ENCODE results near the gene CCDC178.
A peak's percentile ranks its signal among the peaks of the same experiment; 100 is the strongest.
"Not testable (repeated sequence)": the region's sequence is repeated elsewhere in the genome, so short reads cannot be mapped to it uniquely, and the experiment has no call there.

The CCDC178 gene

DNA sequence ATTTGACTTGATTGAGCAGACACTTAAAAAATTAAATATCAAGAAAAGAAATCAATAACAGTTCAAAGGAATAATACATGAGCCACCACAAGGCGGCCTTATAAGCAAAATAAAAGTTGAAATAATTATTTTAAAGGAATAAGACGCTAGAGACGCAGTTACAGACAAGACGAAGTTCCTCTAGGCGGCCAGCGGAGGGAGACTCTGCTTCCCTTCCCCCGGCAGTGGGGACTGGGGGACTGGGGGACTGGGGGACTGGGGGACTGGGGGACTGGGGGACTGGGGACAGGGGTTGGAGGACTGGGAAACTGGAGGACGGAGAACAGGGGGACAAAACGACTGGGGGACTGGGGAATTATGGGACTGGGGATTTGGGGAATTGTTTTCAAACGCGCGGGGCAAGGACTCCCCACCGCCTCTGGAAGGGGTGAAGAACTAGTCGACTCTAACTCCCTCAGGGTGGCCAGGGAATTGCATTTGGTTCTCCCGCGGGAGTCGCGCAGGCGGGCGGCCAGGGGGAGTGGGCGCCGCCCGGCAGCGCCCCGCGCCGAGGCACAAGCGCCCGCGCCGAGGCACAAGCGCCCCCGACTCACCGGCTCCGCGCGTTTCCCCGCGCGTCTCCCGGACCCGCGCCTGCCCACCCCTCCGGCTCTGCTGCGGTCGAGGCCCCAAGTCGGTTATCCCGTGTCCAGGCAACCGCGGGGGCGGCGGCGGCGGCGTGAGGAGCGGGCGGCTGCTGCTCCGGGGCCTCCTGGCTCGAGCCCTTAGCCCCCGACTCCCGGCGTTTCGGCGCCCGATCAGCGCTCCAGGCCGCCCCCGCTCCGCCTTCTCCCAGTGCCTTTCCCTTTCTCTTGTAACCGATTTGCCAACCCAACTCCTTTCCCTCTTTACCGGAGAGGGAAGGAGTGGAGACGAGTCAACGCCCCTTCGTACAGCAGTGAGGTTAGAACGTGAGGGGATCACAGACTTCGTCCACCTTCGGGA lies at the start of gene CCDC178:
TSS of gene CCDC178 (minus strand) at position 662 of the 984 bp plus-strand sequence. CDS start 28,633 bp downstream, outside the sequence.
- peak; percentile 82 for DNase-seq

- DNase-seq: no peak
Measured at GRCh38 chr18:33483908-33484307, 43.4 kb upstream of the CCDC178 start.

DNA sequence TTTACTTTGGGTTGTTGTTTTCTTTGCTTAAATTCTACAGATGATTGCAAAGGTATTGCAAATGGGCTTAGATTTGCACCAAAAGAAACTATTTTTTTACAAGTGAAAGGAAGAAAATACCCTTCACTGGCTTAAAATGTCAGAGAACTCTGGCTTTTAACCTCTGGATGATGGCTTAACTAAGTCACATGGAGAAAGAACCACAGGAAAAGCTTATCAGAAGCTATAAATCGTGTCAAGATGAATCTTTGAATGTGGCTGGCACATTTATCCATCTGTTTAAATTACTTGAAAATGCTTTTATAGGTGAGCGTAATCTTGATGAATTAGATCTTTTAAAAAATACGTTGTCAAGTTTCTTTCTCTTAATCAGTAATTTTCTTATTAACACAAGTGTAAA lies 32.0 kb upstream of the CCDC178 start:
- peak; percentile 44 for DNase-seq

- DNase-seq: no peak
Measured at GRCh38 chr18:33470216-33470615, 29.7 kb upstream of the CCDC178 start.

- no peak for DNase-seq
Measured at GRCh38 chr18:33469699-33470098, 29.2 kb upstream of the CCDC178 start.

- no peak for DNase-seq
Measured at GRCh38 chr18:33467531-33467930, 27.0 kb upstream of the CCDC178 start.

DNA sequence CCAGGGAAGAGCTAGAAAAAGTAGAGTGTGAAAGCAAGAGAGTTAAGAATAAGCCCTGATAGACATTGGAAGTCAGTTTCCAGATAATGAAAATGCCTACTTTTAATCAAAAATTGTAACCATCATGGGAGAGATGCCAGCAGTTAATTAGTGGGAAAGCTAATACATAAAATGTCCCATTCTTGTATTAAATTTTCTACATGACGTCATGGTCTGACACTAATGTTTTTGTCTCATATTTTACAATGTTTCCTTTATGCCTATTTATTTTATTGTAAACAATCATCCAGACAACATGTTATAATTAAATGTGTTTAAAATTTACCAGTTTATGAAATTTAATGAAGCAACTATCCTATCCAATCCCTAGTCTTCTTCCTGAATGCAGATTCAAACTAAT lies 26.3 kb upstream of the CCDC178 start:
- no peak for DNase-seq

DNA sequence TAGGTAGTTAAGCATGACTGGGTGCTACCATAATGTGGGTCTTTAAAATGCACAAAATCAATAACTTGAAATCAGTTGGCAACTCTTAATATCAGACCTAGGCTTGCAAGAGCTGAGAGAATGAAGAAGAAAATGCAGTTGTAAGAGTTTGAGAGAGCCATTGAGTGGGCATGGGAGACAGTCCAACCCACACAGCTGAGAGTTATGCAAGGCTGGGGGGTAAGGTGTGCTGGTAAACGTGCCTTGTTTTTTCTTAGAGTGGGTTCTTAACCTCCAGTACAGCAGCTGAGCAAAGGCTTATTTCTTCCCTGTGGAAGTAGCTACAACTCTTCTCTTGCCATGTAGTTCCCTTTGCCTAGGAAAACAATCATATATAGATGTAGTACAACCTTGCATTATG lies 20.2 kb upstream of the CCDC178 start:
- DNase-seq: no peak

DNA sequence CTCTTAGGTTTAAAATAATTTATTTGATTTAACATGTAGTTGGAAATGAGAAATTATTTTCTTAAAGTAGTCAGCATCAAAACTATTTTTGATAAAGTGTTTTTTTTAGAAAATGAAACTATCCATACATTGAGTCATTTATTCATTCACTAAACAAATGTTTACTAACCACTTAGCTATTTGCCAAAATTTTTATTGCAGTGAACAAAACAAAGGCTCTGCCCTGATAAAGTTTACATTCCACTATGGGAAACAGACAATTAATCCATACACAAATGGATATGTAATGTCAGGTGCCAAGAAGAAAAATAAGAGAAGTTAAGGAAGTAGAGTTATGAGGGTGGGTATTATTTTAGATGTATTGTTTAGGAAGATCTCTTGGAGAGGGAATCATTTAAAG lies 19.1 kb upstream of the CCDC178 start:
- DNase-seq: no peak

GRCh38 chr18:33446604-33447003 lies 6.1 kb upstream of the CCDC178 start:
- DNase-seq: no peak

DNA sequence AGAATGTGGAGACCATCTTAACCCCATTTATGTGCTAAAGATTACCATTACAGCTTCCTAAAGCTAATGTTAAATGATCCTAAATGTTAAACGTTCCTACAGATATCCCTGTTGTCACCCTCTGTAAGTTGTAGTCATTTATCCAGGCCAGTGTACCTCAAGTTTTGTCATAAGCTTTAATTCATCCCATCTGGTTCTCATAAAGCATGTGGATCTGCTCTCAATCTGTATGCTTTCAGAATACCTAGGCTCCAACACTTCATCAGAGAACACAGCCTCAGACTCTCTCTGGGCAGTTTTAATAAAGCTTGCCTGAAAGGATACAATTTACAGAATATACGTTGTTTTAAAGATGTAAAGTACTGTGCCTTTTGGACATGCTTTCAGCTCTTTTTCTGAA lies 4.2 kb upstream of the CCDC178 start:
- DNase-seq: peak; percentile 56

- DNase-seq: no peak
Measured at GRCh38 chr18:33432857-33433256, 7.7 kb downstream of the CCDC178 start.

DNA sequence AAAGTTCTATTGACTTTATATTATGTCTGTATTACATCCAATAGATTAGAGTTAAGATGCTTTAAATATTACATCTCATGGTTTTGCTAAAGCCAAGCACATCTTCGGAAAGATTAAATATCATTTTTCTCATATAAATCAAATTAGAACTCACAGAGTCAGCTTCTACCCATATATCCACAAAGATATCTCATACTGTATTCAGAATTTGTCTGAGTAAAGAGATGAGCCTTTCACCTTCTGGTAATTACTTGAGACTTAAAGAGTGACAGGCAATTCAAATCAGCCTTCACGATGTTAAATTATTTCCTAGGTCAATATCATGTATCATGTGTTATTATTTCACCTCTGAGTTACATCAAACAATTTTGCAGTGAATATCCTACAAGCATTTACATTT lies 13.0 kb downstream of the CCDC178 start:
- DNase-seq: no peak

GRCh38 chr18:33424266-33424946 lies 16.1 kb downstream of the CCDC178 start:
- DNase-seq: peak; percentile 44

DNA sequence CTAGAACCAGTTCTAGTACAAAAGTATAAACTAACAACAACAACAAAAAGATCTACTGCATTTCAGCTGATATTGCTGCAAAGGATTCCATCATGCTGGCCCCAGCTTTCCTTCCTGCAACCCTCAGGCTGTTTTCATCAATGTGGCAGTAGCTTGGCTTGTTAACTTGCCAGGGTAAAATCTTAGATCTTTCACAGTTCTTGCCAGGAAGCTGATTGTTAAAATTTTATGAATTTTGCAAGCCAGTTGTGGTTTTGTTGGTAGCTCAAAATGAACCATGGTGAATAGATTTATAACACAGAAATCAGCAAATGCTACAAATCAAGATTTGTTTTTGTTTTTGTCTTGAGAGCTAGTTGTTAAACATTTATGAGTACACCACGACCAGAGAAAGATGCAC lies 19.3 kb downstream of the CCDC178 start:
- no peak for DNase-seq

GRCh38 chr18:33404244-33404873 lies 36.2 kb downstream of the CCDC178 start:
- DNase-seq: no peak

DNA sequence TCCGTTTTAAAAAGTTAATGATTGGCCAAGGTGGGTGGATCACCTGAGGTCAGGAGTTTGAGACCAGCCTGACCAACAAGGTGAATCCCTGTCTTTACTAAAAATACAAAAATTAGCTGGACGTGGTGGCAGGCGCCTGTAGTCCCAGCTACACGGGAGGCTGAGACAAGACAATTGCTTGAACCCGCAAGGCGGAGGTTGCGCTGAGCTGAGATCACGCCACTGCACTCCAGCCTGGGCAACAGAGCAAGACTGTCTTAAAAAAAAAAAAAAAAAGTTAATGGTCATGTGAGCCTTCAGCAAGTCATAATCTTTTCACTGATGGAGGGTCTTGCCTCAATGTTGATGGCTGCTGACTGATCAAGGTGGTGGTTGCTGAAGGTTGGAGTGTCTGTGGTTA lies 41.6 kb downstream of the CCDC178 start:
- not testable (repeated sequence) for DNase-seq

- peak; percentile 77 for DNase-seq
Measured at GRCh38 chr18:33375829-33376228, 64.7 kb downstream of the CCDC178 start.

- DNase-seq: peak; percentile 1
Measured at GRCh38 chr18:33372442-33372841, 68.1 kb downstream of the CCDC178 start.

DNA sequence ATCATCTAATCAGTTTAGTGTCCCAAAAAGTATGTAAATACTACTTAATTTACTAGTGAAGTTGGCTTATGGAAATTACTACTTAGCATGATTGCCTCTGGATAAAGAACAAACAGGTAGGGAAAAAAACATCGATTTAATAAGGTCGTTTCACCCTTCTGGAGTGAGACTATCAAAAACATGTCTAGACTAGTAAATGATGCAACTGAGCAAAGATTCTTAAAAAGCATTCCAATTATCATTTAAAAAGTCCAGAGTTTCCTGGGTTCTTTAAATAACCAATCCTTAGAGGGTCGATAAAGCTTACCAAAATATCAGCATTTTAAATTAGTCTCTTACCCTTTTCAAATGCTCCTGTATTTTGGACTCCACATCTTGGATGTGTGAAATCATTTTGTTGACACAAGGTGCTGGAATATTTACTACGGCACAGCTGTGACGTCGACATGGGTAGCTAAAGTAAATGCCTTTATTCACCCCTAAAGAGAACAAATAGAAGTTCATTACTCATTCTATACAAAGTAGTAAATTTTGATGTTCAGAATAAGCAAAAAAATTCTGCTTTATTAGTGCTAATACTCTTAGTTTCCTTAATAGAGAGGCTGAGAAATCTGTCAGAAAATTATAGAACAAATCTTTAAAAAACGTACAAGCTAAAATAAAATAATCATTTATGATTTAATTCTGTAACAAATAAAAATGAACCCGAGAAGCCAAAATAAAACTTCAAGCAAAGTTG lies 70.6 kb downstream of the CCDC178 start:
- DNase-seq: no peak

- no peak for DNase-seq
Measured at GRCh38 chr18:33356735-33357134, 83.8 kb downstream of the CCDC178 start.

GRCh38 chr18:33355756-33356155 lies 84.8 kb downstream of the CCDC178 start:
- DNase-seq: no peak

DNA sequence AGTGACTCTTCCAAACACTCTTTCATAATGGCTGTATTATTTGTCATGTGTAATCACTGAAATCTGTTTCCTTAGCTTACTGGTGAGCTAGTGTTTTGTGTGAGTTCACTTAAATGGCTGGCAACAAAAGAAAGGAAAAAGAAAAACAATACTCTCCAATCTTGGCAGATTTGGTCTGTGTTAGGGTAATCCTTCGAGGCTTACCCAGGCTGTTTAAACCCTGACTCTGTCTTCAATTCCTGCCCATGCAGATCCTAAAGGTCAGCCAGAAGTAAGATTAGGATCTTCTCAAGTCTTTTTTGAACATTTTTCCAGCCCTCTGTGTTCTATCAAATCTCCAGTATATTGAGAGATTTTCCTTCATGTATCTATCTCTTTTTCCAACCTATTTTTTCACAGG lies 85.3 kb downstream of the CCDC178 start:
- no peak for DNase-seq

All from NCI-H82 (cell line).